Lower lobe of right lung (tissue), 2 donors: Measurements from ENCODE around the gene BCKDHB. TPM values are rescaled to one million over a fixed set of nuclear protein-coding genes. Genes with fewer than 3 reads are reported as not detected.
A peak's percentile ranks its signal among the peaks of the same experiment; 100 is the strongest.

Source experiments
- ATAC-seq, 2 donors: fragments of 200-7000 bp; cut with Tn5 transposase; one replicate each; pipeline ENCODE4 v1.9.1; 2020 to 2022; ENCODE audit warnings: mild to moderate bottlenecking in 2 of 2, moderate library complexity in 2 of 2
- DNase-seq: peaks from one replicate; pipeline ENCODE4 v3.0.0-alpha.2; 2020
- H3K27ac ChIP-seq: fragments of 200-600 bp; one replicate; pipeline ENCODE4 v1.8.0; 2022
- H3K27me3 ChIP-seq: fragments of 200-600 bp; one replicate; pipeline ENCODE4 v1.8.0; 2022; ENCODE audit warnings: low read depth
- H3K36me3 ChIP-seq: fragments of 200-600 bp; one replicate; pipeline ENCODE4 v1.8.0; 2022; ENCODE audit warnings: mild to moderate bottlenecking
- H3K4me1 ChIP-seq: fragments of 200-600 bp; one replicate; pipeline ENCODE4 v1.8.0; 2022
- H3K4me3 ChIP-seq: fragments of 200-600 bp; one replicate; pipeline ENCODE4 v1.8.0; 2022; ENCODE audit warnings: mild to moderate bottlenecking
- H3K9me3 ChIP-seq: fragments of 200-600 bp; one replicate; pipeline ENCODE4 v1.8.0; 2022
- CTCF ChIP-seq: fragments of 200-600 bp; IDR thresholded peaks from one replicate; pipeline ENCODE4 v1.8.0; 2022; ENCODE audit warnings: antibody characterized with exemption, mild to moderate bottlenecking
- intact Hi-C: fragments of 100-400 bp; cut with DNase I; formaldehyde crosslinking; loops from one replicate; pipeline ENCODE4 v1.11.0; 2022
- total RNA-seq: library from RNA; stranded (reverse); fragmentation: NEBNext Ultra II Directional; extraction: Animal tissue kit (Norgen Biotek cat#: 25700); gene quantifications from one replicate; pipeline ENCODE4 v1.2.1, GENCODE V29; 2021
- donor health status: DM: no; HTN: yes; CAD: no; lungs with severe emphysema.

BCKDHB gene
- total RNA-seq, 1 donor from 2014 or later: 13.8 TPM

- H3K4me3 ChIP-seq: no peak overlapping the region
- no peaks in the 10 kb centered on the region for H3K4me1 ChIP-seq
- no peaks in the 10 kb centered on the region for H3K27me3 ChIP-seq
- DNase-seq: no peak
- intact Hi-C loops: no loop called here
- no peaks in the 10 kb centered on the region for H3K36me3 ChIP-seq
- no peaks in the 10 kb centered on the region for H3K9me3 ChIP-seq
- ATAC-seq: no peak
- no peak for TF ChIP-seq CTCF
- no peak overlapping the region for H3K27ac ChIP-seq
Measured at GRCh38 chr6:80186082-80186481, 79.6 kb downstream of the BCKDHB start.

DNA sequence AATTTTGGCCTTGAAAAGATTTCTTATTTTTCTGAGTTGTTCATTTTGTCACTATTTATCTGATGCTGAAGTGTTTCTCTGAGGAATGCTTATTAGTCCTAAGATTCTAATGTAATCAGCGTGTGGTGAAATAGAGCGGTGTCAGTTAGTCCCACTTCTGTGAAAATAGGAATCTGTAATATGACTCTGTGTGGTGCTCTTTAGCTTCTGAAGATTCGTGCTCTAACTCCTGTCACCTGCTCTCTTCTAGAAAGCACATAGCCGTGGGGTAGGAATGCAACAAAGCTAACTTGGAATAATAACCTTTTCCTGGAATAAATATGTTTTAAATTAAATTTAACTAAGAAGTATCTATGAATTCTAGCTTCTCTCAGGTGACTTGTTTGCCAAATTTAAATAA, 90.4 kb downstream of the BCKDHB start:
- intact Hi-C loops: no loop called here
- H3K36me3 ChIP-seq: no peaks in the 10 kb centered on the region
- no peak overlapping the region for H3K4me3 ChIP-seq
- H3K27ac ChIP-seq: no peak overlapping the region
- DNase-seq (no peak), ATAC-seq (peak in 1 of 2 donors; percentile 52)
- no peaks in the 10 kb centered on the region for H3K4me1 ChIP-seq
- H3K27me3 ChIP-seq: no peaks in the 10 kb centered on the region
- TF ChIP-seq CTCF: no peak
- no peaks in the 10 kb centered on the region for H3K9me3 ChIP-seq

GRCh38 chr6:80197474-80197873, 91.0 kb downstream of the BCKDHB start:
- H3K4me3 ChIP-seq: no peak overlapping the region
- no peak overlapping the region for H3K27ac ChIP-seq
- ATAC-seq (peak; percentile 84 to 91), DNase-seq (no peak)
- H3K27me3 ChIP-seq: no peaks in the 10 kb centered on the region
- intact Hi-C loops: no loop called here
- H3K9me3 ChIP-seq: no peaks in the 10 kb centered on the region
- TF ChIP-seq CTCF: no peak
- no peaks in the 10 kb centered on the region for H3K36me3 ChIP-seq
- no peaks in the 10 kb centered on the region for H3K4me1 ChIP-seq

GRCh38 chr6:80197986-80198385, 91.5 kb downstream of the BCKDHB start:
- DNase-seq (no peak), ATAC-seq (no peak)
- Histone ChIP-seq H3K36me3 (no peaks in the 10 kb centered on the region), H3K27me3 (no peaks in the 10 kb centered on the region), H3K9me3 (no peaks in the 10 kb centered on the region), H3K27ac (no peak overlapping the region), H3K4me3 (no peak overlapping the region), H3K4me1 (no peaks in the 10 kb centered on the region)
- intact Hi-C loops: no loop called here
- no peak for TF ChIP-seq CTCF

DNA sequence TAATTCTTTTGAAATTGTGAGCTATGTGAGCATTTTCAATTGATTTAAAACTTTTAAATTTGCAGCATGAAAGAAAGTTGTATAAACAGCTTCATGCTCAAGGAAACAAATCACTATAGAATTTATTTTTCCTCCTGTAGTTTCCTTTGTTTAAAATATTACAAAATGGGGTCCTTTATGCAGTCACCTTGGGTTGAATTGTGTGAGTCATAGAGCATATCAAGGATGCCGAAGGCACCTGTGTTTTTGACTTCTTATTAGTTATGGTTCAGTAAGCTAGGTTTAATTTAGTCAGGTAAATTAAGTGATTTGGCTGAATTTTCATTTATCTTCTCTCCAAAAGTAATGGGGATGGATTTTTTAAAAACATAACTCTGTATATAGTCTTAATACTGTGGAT, 96.8 kb downstream of the BCKDHB start:
- DNase-seq (no peak), ATAC-seq (no peak)
- H3K27ac ChIP-seq: no peak overlapping the region
- H3K4me3 ChIP-seq: no peak overlapping the region
- no peaks in the 10 kb centered on the region for H3K27me3 ChIP-seq
- TF ChIP-seq CTCF: no peak
- intact Hi-C loops: no loop called here
- no peaks in the 10 kb centered on the region for H3K9me3 ChIP-seq
- H3K36me3 ChIP-seq: no peaks in the 10 kb centered on the region
- H3K4me1 ChIP-seq: no peaks in the 10 kb centered on the region

GRCh38 chr6:80205404-80205803, 98.9 kb downstream of the BCKDHB start:
- no peak overlapping the region for H3K4me3 ChIP-seq
- no peaks in the 10 kb centered on the region for H3K27me3 ChIP-seq
- no peak overlapping the region for H3K27ac ChIP-seq
- ATAC-seq (no peak), DNase-seq (no peak)
- H3K36me3 ChIP-seq: no peaks in the 10 kb centered on the region
- no peaks in the 10 kb centered on the region for H3K4me1 ChIP-seq
- intact Hi-C loops: no loop called here
- H3K9me3 ChIP-seq: no peaks in the 10 kb centered on the region
- no peak for TF ChIP-seq CTCF
